H1 (cell line): ENCODE measurements around the gene TMEM140. TPM values are rescaled to one million over a fixed set of nuclear protein-coding genes. Genes with fewer than 3 reads are reported as not detected.

Experiments used
- BRCA1 ChIP-seq: IDR thresholded peaks from 2 replicates; pipeline ENCODE4 v1.6.1; 2012; ENCODE audit warnings: low read depth, low read length, improper control_type of control experiment
- RNF2 ChIP-seq: fragments of 200-900, 300-1000 bp; sonication (generic); IDR thresholded peaks from 2 replicates; pipeline ENCODE4 v1.7.1; 2016; ENCODE audit warnings: borderline replicate concordance, low read depth, mild to moderate bottlenecking, antibody characterized with exemption, low read length; ENCODE audit not compliant: poor library complexity, severe bottlenecking; ENCODE audit errors: missing control alignments
- polyA plus RNA-seq, 7 experiments: library from polyadenylated mRNA; depleted of rRNA in 3 of 7; stranded (reverse) in 5 of 7; unstranded in 2 of 7; fragments of >200 nt in 5 of 7; fragments of 200-250 nt in 2 of 7; gene quantifications; 1 replicate in 5 of 7; 2 replicates in 1 of 7; 4 replicates in 1 of 7; pipeline versions ENCODE4 v1.2.1 to v1.2.3, GENCODE V29; 2011 to 2013; ENCODE audit warnings: missing spikeins in 2 of 7, mixed read lengths in 2 of 7
- total RNA-seq: library from RNA; stranded (reverse); fragmentation: NEBNext Ultra II Directional; extraction: Animal tissue kit (Norgen Biotek cat#: 25700); gene quantifications from 2 replicates; pipeline ENCODE4 v1.2.1, GENCODE V29; 2021

The TMEM140 gene
- total and polyA plus RNA-seq, 2 of the 8 experiments (the other 6 are each of a cell fraction or from before 2014, with no cell fraction given): not detected

- TF ChIP-seq RNF2 (no peak), BRCA1 (no peak)
Observed at GRCh38 chr7:135165862-135166261, 18.0 kb downstream of the TMEM140 start (continued).
